ENCODE measurements around the gene NUDT14. TPM values are rescaled to one million over a fixed set of nuclear protein-coding genes. Genes with fewer than 3 reads are reported as not detected.

Gene NUDT14
- total and polyA plus RNA-seq, 2 of the 4 experiments (the other 2 are of a cell fraction): 5.6 to 9.3 TPM

- intact Hi-C loops (cut with micrococcal nuclease): loop anchor here (1.0 kb wide), 3 partner anchors 78 to 149 kb away; no protein-coding TSS in a partner anchor
- CTCF ChIA-PET: interaction anchor here (0.6 to 0.7 kb wide), 2 partner anchors 75 to 262 kb away, joined by 3 read pairs; no protein-coding TSS in a partner anchor
Observed at GRCh38 chr14:105203057-105203531, 22.0 kb upstream of the NUDT14 start.

More at GRCh38 chr14:105203057-105203531, 22.0 kb upstream of the NUDT14 start:
- TF ChIP-seq MXI1 (IDR thresholded peaks at IDR 0.05; ENCODE audit: borderline replicate concordance, low read depth, low read length) (no peak), CEBPB (IDR thresholded peaks at IDR 0.05; ENCODE audit: low read depth, low read length) (no peak), CHD1 (IDR thresholded peaks at IDR 0.05; ENCODE audit: low read depth, low read length) (no peak), SMC3 (IDR thresholded peaks at IDR 0.05; ENCODE audit: low read depth, low read length) (peak; percentile 88), USF2 (IDR thresholded peaks at IDR 0.05; ENCODE audit: low read depth, low read length) (no peak), MAZ (IDR thresholded peaks at IDR 0.05; ENCODE audit: borderline replicate concordance, low read depth, low read length) (peak; percentile 53; the same call in 1 of the 2 replicates), POLR2A (IDR thresholded peaks at IDR 0.05; ENCODE audit: low read depth, low read length) (no peak), RAD21 (IDR thresholded peaks at IDR 0.05; ENCODE audit: low read length) (peak; percentile 74), ELK1 (IDR thresholded peaks at IDR 0.05; ENCODE audit: borderline replicate concordance, low read depth, low read length) (no peak), MAFK (IDR thresholded peaks at IDR 0.05; ENCODE audit: low read depth, low read length) (no peak), BHLHE40 (IDR thresholded peaks at IDR 0.05; ENCODE audit: low read depth, low read length) (no peak), RCOR1 (IDR thresholded peaks at IDR 0.05; ENCODE audit: insufficient replicate concordance, low read length) (no peak), RFX5 (IDR thresholded peaks at IDR 0.05; ENCODE audit: low read depth, low read length) (no peak), CTCF (conservative IDR thresholded peaks at IDR 0.05; ENCODE audit: low read depth, low read length) (peak; percentile 89), FOS (IDR thresholded peaks at IDR 0.05; ENCODE audit: low read depth, low read length) (no peak), NFE2L2 (IDR thresholded peaks at IDR 0.05; ENCODE audit: low read depth, low read length) (no peak)
- DNase-seq: peak; percentile 58
- Histone ChIP-seq H3K4ac (ENCODE audit: low read depth, low read length) (peak overlapping the region; percentile 50; the same call in 1 of the 2 replicates), H2BK5ac (ENCODE audit: low read depth, low read length, poor library complexity, severe bottlenecking) (no peak overlapping the region), H2BK20ac (ENCODE audit: low read depth, low read length) (no peak overlapping the region), H2AK9ac (replicated peaks; ENCODE audit: low read depth, low read length, poor library complexity) (peak overlapping the region; percentile 97), H2BK120ac (ENCODE audit: low read depth, low read length) (no peak overlapping the region), H3K4me3 (ENCODE audit: insufficient read depth, low read depth, low read length) (no peak overlapping the region), H2AK5ac (ENCODE audit: low read depth, low read length) (no peak overlapping the region; the same call in 1 of the 2 replicates), H3K27ac (ENCODE audit: insufficient read depth, low read length) (no peak overlapping the region), H3K56ac (ENCODE audit: extremely low read depth, insufficient read depth, low read length) (no peak overlapping the region), H3K79me1 (ENCODE audit: low read depth in 1 of 2, low read length in 2 of 2) (no peaks in the 10 kb centered on the region), H2BK15ac (ENCODE audit: low read depth, low read length) (no peak overlapping the region), H3K4me1 (ENCODE audit: control insufficient read depth, insufficient read depth, low read length) (peaks cover 1% of the 10 kb centered on the region; the same call in 1 of the 2 replicates), H2AFZ (replicated peaks; ENCODE audit: low read length, poor library complexity) (peak overlapping the region; percentile 88), H4K5ac (ENCODE audit: low read depth, low read length) (no peak overlapping the region), H4K91ac (ENCODE audit: insufficient read depth, low read depth, low read length) (no peak overlapping the region), H3K9ac (ENCODE audit: low read depth, low read length) (no peak overlapping the region), H3K14ac (replicated peaks; ENCODE audit: low read depth, low read length) (no peak overlapping the region), H3K18ac (ENCODE audit: low read depth, low read length) (no peak overlapping the region), H3K36me3 (ENCODE audit: control insufficient read depth, insufficient read depth, low read length) (no peaks in the 10 kb centered on the region), H4K20me1 (ENCODE audit: insufficient read depth, low read length) (peaks cover 9% of the 10 kb centered on the region), H3K27me3 (ENCODE audit: control insufficient read depth, insufficient read depth, low read length) (peaks cover 9% of the 10 kb centered on the region), H3K9me3 (ENCODE audit: control insufficient read depth, insufficient read depth, low read length) (no peaks in the 10 kb centered on the region), H3K4me2 (ENCODE audit: low read depth, low read length) (peak overlapping the region; percentile 53; the same call in 1 of the 2 replicates), H4K8ac (ENCODE audit: low read depth in 2 of 2, low read length in 2 of 2) (peak overlapping the region in 1 of 2 experiments; percentile 17; a peak in 2 of 4 replicates), H3K9me1 (ENCODE audit: insufficient read depth, low read length) (no peaks in the 10 kb centered on the region), H3K23ac (ENCODE audit: low read depth, low read length) (no peak overlapping the region)
- in situ Hi-C loops (cut with MboI; ENCODE audit: low sequenced_read_pairs) (loop anchor here (5.0 kb wide), 1 partner anchor 79 kb away; no protein-coding TSS in a partner anchor), dilution Hi-C loops (cut with HindIII; ENCODE audit: low sequenced_read_pairs, unreplicated experiment) (no loop called here)
- WGBS, 2 experiments (ENCODE audit: extremely low coverage in 2 of 2, insufficient read length in 1 of 2): 0% methylated on average over 1 of the region's 18 CpGs; no CpG with 5 or more reads in 1 of the 2 experiments
- BruUV-seq (replicated peaks): no TSS peak
- ATAC-seq (ENCODE audit: low read depth): peak; percentile 89
- POLR2A ChIA-PET (ENCODE audit: unreplicated experiment): no interaction called here
